Gastroesophageal sphincter (tissue), 3 donors: ENCODE results near the gene UST.
"Not testable (repeated sequence)": the region's sequence is repeated elsewhere in the genome, so short reads cannot be mapped to it uniquely, and the experiment has no call there.

Experiments used
- EP300 ChIP-seq: sonication (generic); formaldehyde crosslinking; IDR thresholded peaks from one replicate; pipeline ENCODE4 v1.6.1; 2017; ENCODE audit warnings: antibody characterized with exemption, mild to moderate bottlenecking
- POLR2A ChIP-seq, 2 donors: fragments of 450-650 bp; IDR thresholded peaks; one replicate each; pipeline ENCODE4 v1.6.1; 2017; ENCODE audit warnings: antibody characterized with exemption in 2 of 2, mild to moderate bottlenecking in 2 of 2, moderate library complexity in 1 of 2
- POLR2AphosphoS5 ChIP-seq: sonication (generic); formaldehyde crosslinking; IDR thresholded peaks from one replicate; pipeline ENCODE4 v1.6.1; 2017; ENCODE audit warnings: antibody characterized with exemption
- TF ChIP-seq, protein P1 (sequence below), 4 experiments: fragments of 200-600 bp in 2 of 4; fragments of 450-650 bp in 2 of 4; sonication (generic) in 1 of 4; IDR thresholded peaks; one replicate each; pipeline ENCODE4 v1.5.1; 2017 to 2019; ENCODE audit warnings: antibody characterized with exemption in 4 of 4, mild to moderate bottlenecking in 2 of 4, moderate library complexity in 2 of 4

GRCh38 chr6:148853113-148853512 lies 106.3 kb downstream of the UST start:
- TF ChIP-seq, protein P1, sequence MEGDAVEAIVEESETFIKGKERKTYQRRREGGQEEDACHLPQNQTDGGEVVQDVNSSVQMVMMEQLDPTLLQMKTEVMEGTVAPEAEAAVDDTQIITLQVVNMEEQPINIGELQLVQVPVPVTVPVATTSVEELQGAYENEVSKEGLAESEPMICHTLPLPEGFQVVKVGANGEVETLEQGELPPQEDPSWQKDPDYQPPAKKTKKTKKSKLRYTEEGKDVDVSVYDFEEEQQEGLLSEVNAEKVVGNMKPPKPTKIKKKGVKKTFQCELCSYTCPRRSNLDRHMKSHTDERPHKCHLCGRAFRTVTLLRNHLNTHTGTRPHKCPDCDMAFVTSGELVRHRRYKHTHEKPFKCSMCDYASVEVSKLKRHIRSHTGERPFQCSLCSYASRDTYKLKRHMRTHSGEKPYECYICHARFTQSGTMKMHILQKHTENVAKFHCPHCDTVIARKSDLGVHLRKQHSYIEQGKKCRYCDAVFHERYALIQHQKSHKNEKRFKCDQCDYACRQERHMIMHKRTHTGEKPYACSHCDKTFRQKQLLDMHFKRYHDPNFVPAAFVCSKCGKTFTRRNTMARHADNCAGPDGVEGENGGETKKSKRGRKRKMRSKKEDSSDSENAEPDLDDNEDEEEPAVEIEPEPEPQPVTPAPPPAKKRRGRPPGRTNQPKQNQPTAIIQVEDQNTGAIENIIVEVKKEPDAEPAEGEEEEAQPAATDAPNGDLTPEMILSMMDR (IDR thresholded peaks at IDR 0.05), result not testable (repeated sequence)
- TF ChIP-seq POLR2AphosphoS5; EP300; POLR2A (IDR thresholded peaks at IDR 0.05): not testable (repeated sequence)
